LoVo (cell line): Measurements from ENCODE around the gene ZNF441.
"Not testable (repeated sequence)": the region's sequence is repeated elsewhere in the genome, so short reads cannot be mapped to it uniquely, and the experiment has no call there.

ENCODE experiments used
- DNase-seq: peaks from one replicate; pipeline ENCODE4 v3.0.0-alpha.2; 2016; ENCODE audit warnings: low spot score

The ZNF441 gene

GRCh38 chr19:11780431-11781020 lies 13.7 kb downstream of the ZNF441 start:
- no peak for DNase-seq

GRCh38 chr19:11781295-11782057 lies 14.7 kb downstream of the ZNF441 start:
- no peak for DNase-seq

GRCh38 chr19:11783767-11784166 lies 17.0 kb downstream of the ZNF441 start:
- DNase-seq: no peak

- no peak for DNase-seq
Measured at GRCh38 chr19:11784356-11784755, 17.6 kb downstream of the ZNF441 start.

- DNase-seq: no peak
Measured at GRCh38 chr19:11787536-11787935, 20.7 kb downstream of the ZNF441 start.

GRCh38 chr19:11792942-11793341 lies 26.1 kb downstream of the ZNF441 start:
- no peak for DNase-seq

- DNase-seq: peak; percentile 79
Measured at GRCh38 chr19:11797491-11797890, 30.7 kb downstream of the ZNF441 start.

GRCh38 chr19:11798391-11799330 lies 31.9 kb downstream of the ZNF441 start, which contains the start of gene ZNF491:
Gene ZNF491 (plus strand): TSS chr19:11798523. CDS start chr19:11805954, 7,431 bp downstream.
- peak; percentile 59 for DNase-seq

- DNase-seq: no peak
Measured at GRCh38 chr19:11806354-11807098, 39.7 kb downstream of the ZNF441 start.

GRCh38 chr19:11807099-11807380 lies 40.2 kb downstream of the ZNF441 start:
- no peak for DNase-seq

- DNase-seq: no peak
Measured at GRCh38 chr19:11813703-11814028, 46.9 kb downstream of the ZNF441 start.

GRCh38 chr19:11814029-11814699 lies 47.4 kb downstream of the ZNF441 start, which contains the start of gene ZNF440:
Gene ZNF440 (plus strand): TSS chr19:11814273. CDS start chr19:11814448, 175 bp downstream.
- peak; percentile 93 for DNase-seq

GRCh38 chr19:11814700-11815035 lies 47.9 kb downstream of the ZNF441 start:
- DNase-seq: peak; percentile 35

- DNase-seq: no peak
Measured at GRCh38 chr19:11821474-11822109, 54.8 kb downstream of the ZNF441 start.

- not testable (repeated sequence) for DNase-seq
Measured at GRCh38 chr19:11828957-11829876, 62.4 kb downstream of the ZNF441 start.

- no peak for DNase-seq
Measured at GRCh38 chr19:11832253-11832912, 65.6 kb downstream of the ZNF441 start.

- no peak for DNase-seq
Measured at GRCh38 chr19:11833541-11833940, 66.7 kb downstream of the ZNF441 start.
